Measurements from ENCODE around the gene AUTS2. TPM values are rescaled to one million over a fixed set of nuclear protein-coding genes. Genes with fewer than 3 reads are reported as not detected.

Gene AUTS2
- total and polyA plus RNA-seq, 10 of the 15 experiments (the other 5 are each of a cell fraction or from before 2014, with no cell fraction given) = 6.4 to 55.6 (median 21.6) TPM

- Histone ChIP-seq H3K4me1 (ENCODE audit: control insufficient read depth, insufficient read depth, low read length) (peaks cover 29% of the 10 kb centered on the region), H3K79me2 (ENCODE audit: control insufficient read depth, insufficient read depth, low read length) (peaks cover 8% of the 10 kb centered on the region), H2AFZ (ENCODE audit: control insufficient read depth, low read depth, low read length) (no peak overlapping the region), H4K20me1 (ENCODE audit: control insufficient read depth, insufficient read depth) (no peaks in the 10 kb centered on the region), H3K27me3 (replicated peaks in 1 of 2; ENCODE audit: control insufficient read depth in 2 of 2, insufficient read depth in 2 of 2, low read length in 1 of 2) (no peaks in the 10 kb centered on the region), H3K4me3 (no peak overlapping the region), H3K9ac (ENCODE audit: control insufficient read depth, insufficient read depth, low read length) (no peak overlapping the region), H3K4me2 (ENCODE audit: control insufficient read depth, insufficient read depth) (no peak overlapping the region), H3K27ac (ENCODE audit: control insufficient read depth, insufficient read depth) (no peak overlapping the region), H3K36me3 (ENCODE audit: control insufficient read depth in 2 of 2, insufficient read depth in 2 of 2, low read length in 1 of 2) (peaks cover 0 to 1% of the 10 kb centered on the region in 2 experiments; a peak in 2 of 4 replicates), H3K9me3 (replicated peaks; ENCODE audit: control insufficient read depth, insufficient read depth, low read length) (no peaks in the 10 kb centered on the region)
- intact Hi-C loops (cut with micrococcal nuclease; ENCODE audit: unreplicated experiment) (no loop called here), in situ Hi-C loops (cut with MboI) (no loop called here)
- BruUV-seq (replicated peaks) = no TSS peak
- ATAC-seq = no peak
- RAD21 ChIA-PET (ENCODE audit: unreplicated experiment) = interaction anchor here (1.4 to 4.6 kb wide), 3 partner anchors 12 to 205 kb away, joined by 4 to 40 read pairs (median 4); no protein-coding TSS in a partner anchor
- WGBS (ENCODE audit: insufficient coverage, insufficient replicate concordance, low lambda C conversion rate, missing lambda C conversion rate) = 54% methylated on average over 6 of the region's 6 CpGs
- SMC1A ChIA-PET (ENCODE audit: uncharacterized antibody, unreplicated experiment) = interaction anchor here (0.7 to 13.2 kb wide), 6 partner anchors 11 to 861 kb away, joined by 3 to 145 read pairs (median 4); no protein-coding TSS in a partner anchor
- no peak for FAIRE-seq
- no peak for DNase-seq (ENCODE audit: low read depth, low spot score)
- POLR2A ChIA-PET = interaction anchor here (0.6 to 0.8 kb wide), 2 partner anchors 19 to 44 kb away, joined by 3 to 6 read pairs; no protein-coding TSS in a partner anchor
- no peak for TF ChIP-seq ZZZ3 (IDR thresholded peaks at IDR 0.05; ENCODE audit: control insufficient read depth, insufficient read length, low read depth)
- no peak for TF ChIP-seq CREM (IDR thresholded peaks at IDR 0.05; ENCODE audit: low read depth)
- no peak for TF ChIP-seq ZNF207 (IDR thresholded peaks at IDR 0.05; ENCODE audit: borderline replicate concordance)
- TF ChIP-seq RBBP5 (conservative IDR thresholded peaks at IDR 0.05) = no peak
- TF ChIP-seq MEF2B (IDR thresholded peaks at IDR 0.05; ENCODE audit: partially characterized antibody, poor library complexity, severe bottlenecking) = no peak
- no peak for TF ChIP-seq CBX5 (IDR thresholded peaks at IDR 0.05; ENCODE audit: low read depth)
- no peak for TF ChIP-seq ZNF274 (IDR thresholded peaks at IDR 0.05; ENCODE audit: insufficient read depth, insufficient read length)
- no peak for TF ChIP-seq TAF1 (IDR thresholded peaks at IDR 0.05; ENCODE audit: borderline replicate concordance, low read depth, low read length)
- no peak for TF ChIP-seq BRCA1 (IDR thresholded peaks at IDR 0.05; ENCODE audit: low read depth, low read length)
- CTCF ChIA-PET = interaction anchor here (0.7 to 2.2 kb wide), 4 partner anchors 11 to 17 kb away, joined by 3 to 10 read pairs (median 6); no protein-coding TSS in a partner anchor
These were observed 239.3 kb downstream of the AUTS2 start for GRCh38 chr7:69837387-69838068.

Measured in GM12878 (cell line).